Tibial artery (tissue), 4 donors: Measurements from ENCODE around the gene EMX2.

Source experiments
- DNase-seq, 2 donors: peaks; one replicate each; pipeline ENCODE4 v3.0.0-alpha.2; 2019
- H3K27ac ChIP-seq, 2 donors: fragments of 200-600 bp; sonication (generic) in 1 of 2; 1 replicate in 1 of 2; 2 replicates in 1 of 2; pipeline ENCODE4 v1.5.1; 2018 to 2019; ENCODE audit warnings: mild to moderate bottlenecking in 1 of 2
- H3K27me3 ChIP-seq, 2 donors: fragments of 200-600 bp; sonication (generic) in 1 of 2; one replicate each; pipeline versions ENCODE4 v1.5.1 to v1.6.0; 2016 to 2019
- H3K36me3 ChIP-seq, 3 donors: fragments of 200-600 bp; sonication (generic) in 2 of 3; one replicate each; pipeline ENCODE4 v1.5.1; 2016 to 2019; ENCODE audit warnings: mild to moderate bottlenecking in 2 of 3
- H3K4me1 ChIP-seq, 4 donors: fragments of 200-600 bp; sonication (generic) in 2 of 4; 1 replicate in 3 of 4; 2 replicates in 1 of 4; pipeline ENCODE4 v1.5.1; 2016 to 2019
- H3K4me3 ChIP-seq, 2 donors: fragments of 200-600 bp; sonication (generic) in 1 of 2; 1 replicate in 1 of 2; 2 replicates in 1 of 2; pipeline ENCODE4 v1.5.1; 2018 to 2019; ENCODE audit warnings: mild to moderate bottlenecking in 2 of 2
- H3K9me3 ChIP-seq, 3 donors: fragments of 200-600 bp; sonication (generic) in 1 of 3; one replicate each; pipeline ENCODE4 v1.5.1; 2016 to 2019
- CTCF ChIP-seq, 2 experiments: fragments of 200-600 bp in 1 of 2; fragments of 450-650 bp in 1 of 2; IDR thresholded peaks; one replicate each; pipeline ENCODE4 v1.5.1; 2017 to 2019; ENCODE audit warnings: antibody characterized with exemption in 2 of 2, mild to moderate bottlenecking in 1 of 2, moderate library complexity in 1 of 2
- intact Hi-C: fragments of 100-400 bp; cut with DNase I; formaldehyde crosslinking; loops from one replicate; pipeline ENCODE4 v1.15.0; 2023; ENCODE audit warnings: low total_unique reads

EMX2 gene

GRCh38 chr10:117542706-117543224 lies at the start of gene EMX2:
Gene EMX2 (plus strand): TSS chr10:117542746. CDS start chr10:117543268, 522 bp downstream.
- H3K4me1 ChIP-seq: peaks cover 0 to 57% (median 27%) of the 10 kb centered on the region in 4 donors
- no peaks in the 10 kb centered on the region for H3K9me3 ChIP-seq
- H3K4me3 ChIP-seq: peak within 1 kb of the TSS; percentile 68 to 69
- DNase-seq: no peak
- H3K36me3 ChIP-seq: no peaks in the 10 kb centered on the region
- intact Hi-C loops: loop anchor here (2.0 to 5.0 kb wide), 2 partner anchors 165 to 504 kb away; partner anchors contain the start of genes PDZD8 and RAB11FIP2
- H3K27ac ChIP-seq: peak within 1 kb of the TSS; percentile 91 to 94
- no peak for TF ChIP-seq CTCF (IDR thresholded peaks at IDR 0.05)
- H3K27me3 ChIP-seq: peaks cover 0 to 59% of the 10 kb centered on the region in 2 donors

GRCh38 chr10:117496031-117496430 lies 46.5 kb upstream of the EMX2 start:
- no peaks in the 10 kb centered on the region for H3K9me3 ChIP-seq
- no peaks in the 10 kb centered on the region for H3K27me3 ChIP-seq
- H3K4me1 ChIP-seq: peaks cover 0 to 4% (median 2%) of the 10 kb centered on the region in 4 donors
- H3K27ac ChIP-seq: no peak overlapping the region
- no peak for TF ChIP-seq CTCF (IDR thresholded peaks at IDR 0.05)
- H3K36me3 ChIP-seq: no peaks in the 10 kb centered on the region
- intact Hi-C loops: loop anchor here (5.0 to 10.0 kb wide), 2 partner anchors 751 to 929 kb away; no protein-coding TSS in a partner anchor
- H3K4me3 ChIP-seq: no peak overlapping the region
- no peak for DNase-seq

DNA sequence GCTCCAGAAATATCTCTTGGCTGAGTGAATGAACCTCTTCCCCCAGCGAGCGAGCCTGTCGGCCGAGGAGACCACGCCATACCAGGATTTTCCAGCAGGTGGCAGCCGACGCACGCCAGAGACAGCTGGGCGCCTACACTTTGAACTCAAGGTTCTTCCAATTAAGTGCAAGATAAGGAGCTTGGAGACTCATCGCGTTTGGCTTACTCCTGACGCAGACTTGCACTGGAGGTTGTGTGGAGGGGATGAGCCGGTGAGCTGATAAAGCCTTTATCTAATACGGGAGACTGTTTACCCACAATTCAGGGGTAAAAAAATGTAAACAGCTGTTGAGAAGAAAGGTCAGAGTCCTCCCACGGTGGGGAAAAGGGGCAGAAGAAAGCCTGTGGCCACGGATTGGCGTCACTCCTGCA lies 45.9 kb upstream of the EMX2 start:
- Histone ChIP-seq H3K4me3 (no peak overlapping the region), H3K4me1 (peaks cover 0 to 4% (median 2%) of the 10 kb centered on the region in 4 donors), H3K36me3 (no peaks in the 10 kb centered on the region), H3K27me3 (no peaks in the 10 kb centered on the region), H3K27ac (no peak overlapping the region), H3K9me3 (no peaks in the 10 kb centered on the region)
- TF ChIP-seq CTCF (IDR thresholded peaks at IDR 0.05): peak; percentile 96 to 97
- intact Hi-C loops: loop anchor here (5.0 to 10.0 kb wide), 2 partner anchors 751 to 928 kb away; no protein-coding TSS in a partner anchor
- DNase-seq: peak; percentile 76 to 83

DNA sequence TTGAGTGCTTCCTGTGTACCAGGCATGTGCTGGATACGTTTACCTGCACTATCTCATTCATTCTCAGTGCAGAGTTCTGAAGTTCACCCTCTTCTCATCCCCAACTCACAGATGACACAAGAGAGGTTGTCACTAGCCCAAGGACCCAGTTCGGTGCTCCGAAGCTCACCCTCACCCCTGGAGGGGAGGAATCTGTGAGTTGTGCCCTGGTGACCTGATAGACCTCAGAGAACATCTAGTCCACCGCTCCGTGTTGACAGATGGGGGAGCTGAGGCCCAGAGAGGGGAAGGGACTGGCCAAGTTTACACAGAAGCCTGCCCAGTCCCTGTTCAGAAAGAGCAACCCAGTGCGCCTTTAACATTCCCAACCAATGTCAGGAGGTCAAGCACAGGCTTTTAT lies 44.8 kb upstream of the EMX2 start:
- no peaks in the 10 kb centered on the region for H3K27me3 ChIP-seq
- H3K4me3 ChIP-seq: no peak overlapping the region
- peak in 1 of 2 donors; percentile 34 for DNase-seq
- H3K36me3 ChIP-seq: no peaks in the 10 kb centered on the region
- no peaks in the 10 kb centered on the region for H3K9me3 ChIP-seq
- H3K4me1 ChIP-seq: peaks cover 0 to 4% (median 2%) of the 10 kb centered on the region in 4 donors
- TF ChIP-seq CTCF (IDR thresholded peaks at IDR 0.05): no peak
- intact Hi-C loops: loop anchor here (5.0 to 10.0 kb wide), 2 partner anchors 750 to 927 kb away; no protein-coding TSS in a partner anchor
- H3K27ac ChIP-seq: no peak overlapping the region

DNA sequence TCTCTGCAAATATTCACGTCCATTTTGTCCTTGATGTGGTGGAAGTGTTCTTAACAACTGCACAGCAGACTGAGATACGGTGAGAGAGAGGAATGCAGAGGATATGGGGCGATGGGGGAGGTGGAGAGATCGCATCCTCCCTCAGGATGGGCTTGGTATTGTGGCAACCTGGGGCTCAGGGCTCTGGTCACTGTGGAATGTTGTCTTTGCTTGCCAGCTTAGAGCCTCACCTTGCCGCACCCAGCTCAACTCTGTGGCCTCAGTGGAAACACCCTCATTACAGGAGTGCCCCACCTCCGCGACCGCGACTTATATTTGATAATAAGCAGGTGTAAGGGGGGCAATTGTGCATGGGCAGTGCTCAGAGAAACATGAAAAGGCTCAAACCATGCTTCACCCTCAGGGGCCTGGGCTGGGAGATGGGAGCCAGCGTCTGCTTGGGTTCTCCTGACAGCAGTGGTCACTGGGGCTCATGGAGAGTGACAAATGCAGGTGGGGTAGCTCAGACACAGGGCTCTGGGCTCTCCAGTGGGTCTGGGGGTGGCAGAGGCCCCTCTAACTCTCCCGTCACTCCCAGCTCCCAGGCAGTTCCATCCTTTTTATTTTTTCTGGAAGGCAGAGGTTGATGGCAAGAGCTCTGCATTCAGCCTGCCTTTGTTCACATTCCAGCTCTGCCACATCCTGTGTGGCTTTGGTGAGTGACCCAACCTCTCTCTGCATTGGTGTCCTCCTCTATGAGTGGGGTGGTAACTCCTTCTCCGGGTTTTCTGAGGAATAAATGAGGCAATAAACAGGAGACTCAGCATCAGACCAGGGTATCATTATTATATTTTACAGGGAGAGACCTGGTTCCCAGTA lies 43.1 kb upstream of the EMX2 start:
- Histone ChIP-seq H3K27ac (no peak overlapping the region), H3K4me3 (no peak overlapping the region), H3K27me3 (no peaks in the 10 kb centered on the region), H3K4me1 (peaks cover 0 to 4% (median 2%) of the 10 kb centered on the region in 4 donors), H3K9me3 (no peaks in the 10 kb centered on the region), H3K36me3 (no peaks in the 10 kb centered on the region)
- intact Hi-C loops: loop anchor here (5.0 to 10.0 kb wide), 2 partner anchors 748 to 925 kb away; no protein-coding TSS in a partner anchor
- DNase-seq: peak in 1 of 2 donors; percentile 44
- TF ChIP-seq CTCF (IDR thresholded peaks at IDR 0.05): no peak
